GM12878 (cell line): ENCODE data around the gene DNAH17. TPM values are rescaled to one million over a fixed set of nuclear protein-coding genes. Genes with fewer than 3 reads are reported as not detected.

ENCODE experiments used
- ATAC-seq: fragments of 200-7000 bp; cut with Tn5 transposase; 3 replicates; pipeline ENCODE4 v1.9.1; 2020; ENCODE audit warnings: mild to moderate bottlenecking, moderate library complexity
- BruUV-seq: library from RNA; stranded (reverse); fragments of 400-500 nt; replicated peaks from 2 replicates; lab custom pipeline; 2021; lab: Mats Ljungman, UMichigan
- CTCF ChIA-PET: fragments of 300-600 bp; sonication (Branson Sonifier 250); formaldehyde crosslinking; extraction: SDS; loops from one replicate; lab custom pipeline; 2021; ENCODE audit warnings: inconsistent platforms; lab: Yijun Ruan, JAX
- POLR2A ChIA-PET: fragments of 350-600 bp; formaldehyde crosslinking; extraction: SDS; loops from one replicate; lab custom pipeline; 2021; ENCODE audit warnings: inconsistent platforms; lab: Charles Lee
- RAD21 ChIA-PET: fragments of 300-600 bp; sonication (Branson Sonifier 250); formaldehyde crosslinking; loops from one replicate; lab custom pipeline; 2023; ENCODE audit warnings: antibody characterized with exemption; ENCODE audit not compliant: unreplicated experiment; lab: Charles Lee
- SMC1A ChIA-PET: fragments of 300-600 bp; sonication (Branson Sonifier 250); formaldehyde crosslinking; loops from one replicate; lab custom pipeline; 2023; ENCODE audit not compliant: unreplicated experiment, uncharacterized antibody; lab: Charles Lee
- DNase-seq: peaks from one replicate; pipeline ENCODE4 v3.0.0-alpha.2; 2011; ENCODE audit warnings: low read depth, low spot score
- FAIRE-seq: peaks from 3 replicates; lab custom pipeline; 2011; peaks lifted over from hg19 to GRCh38; lab: Jason Lieb, UNC
- H2AFZ ChIP-seq: 2 replicates; pipeline ENCODE4 v1.6.0; 2011; ENCODE audit warnings: low read depth, low read length, control low read depth; ENCODE audit not compliant: control insufficient read depth
- H3K27ac ChIP-seq: 2 replicates; pipeline ENCODE4 v1.5.1; 2011; ENCODE audit warnings: control low read depth; ENCODE audit not compliant: control insufficient read depth, insufficient read depth
- H3K27me3 ChIP-seq, 2 experiments: replicated peaks in 1 of 2; 2 replicates each; pipeline versions ENCODE4 v1.6.0 to v1.6.1; 2011; ENCODE audit warnings: low read length in 1 of 2; ENCODE audit not compliant: control insufficient read depth in 2 of 2, insufficient read depth in 2 of 2
- H3K36me3 ChIP-seq, 2 experiments: 2 replicates each; pipeline ENCODE4 v1.5.1; 2011; ENCODE audit warnings: low read length in 1 of 2; ENCODE audit not compliant: control insufficient read depth in 2 of 2, insufficient read depth in 2 of 2
- H3K4me1 ChIP-seq: 2 replicates; pipeline ENCODE4 v1.6.1; 2011; ENCODE audit warnings: mild to moderate bottlenecking, low read length, moderate library complexity, mixed read lengths; ENCODE audit not compliant: control insufficient read depth, insufficient read depth
- H3K4me2 ChIP-seq: 2 replicates; pipeline ENCODE4 v1.6.0; 2011; ENCODE audit warnings: control low read depth; ENCODE audit not compliant: control insufficient read depth, insufficient read depth
- H3K4me3 ChIP-seq: fragments of 200-600 bp; sonication (generic); 2 replicates; pipeline ENCODE4 v1.5.1; 2016
- H3K79me2 ChIP-seq: 2 replicates; pipeline ENCODE4 v1.6.0; 2011; ENCODE audit warnings: low read length; ENCODE audit not compliant: control insufficient read depth, insufficient read depth
- H3K9ac ChIP-seq: 2 replicates; pipeline ENCODE4 v1.8.0; 2011; ENCODE audit warnings: low read length, control low read depth, mixed read lengths; ENCODE audit not compliant: control insufficient read depth, insufficient read depth
- H3K9me3 ChIP-seq: replicated peaks from 3 replicates; pipeline ENCODE4 v1.5.1; 2011; ENCODE audit warnings: mild to moderate bottlenecking, low read length; ENCODE audit not compliant: control insufficient read depth, insufficient read depth
- H4K20me1 ChIP-seq: 2 replicates; pipeline ENCODE4 v1.6.0; 2011; ENCODE audit not compliant: control insufficient read depth, insufficient read depth
- ASH2L ChIP-seq: fragments of 300-600, 200-600 bp; sonication (generic); IDR thresholded peaks from 2 replicates; pipeline ENCODE4 v1.6.1; 2017; ENCODE audit warnings: low read depth, mild to moderate bottlenecking, borderline replicate concordance
- CTCF ChIP-seq, 3 experiments: IDR thresholded peaks in 2 of 3; conservative IDR thresholded peaks in 1 of 3; 2 replicates each; pipeline ENCODE4 v1.5.1; 2011; ENCODE audit warnings: low read depth in 3 of 3, low read length in 3 of 3, mild to moderate bottlenecking in 3 of 3, control low read depth in 2 of 3, moderate library complexity in 2 of 3, inconsistent platforms in 1 of 3, mixed read lengths in 1 of 3; ENCODE audit not compliant: control insufficient read depth in 2 of 3, insufficient read depth in 1 of 3; ENCODE audit errors: extremely low read depth in 1 of 3
- MAX ChIP-seq: IDR thresholded peaks from 2 replicates; pipeline ENCODE4 v1.6.1; 2012; ENCODE audit warnings: low read depth, low read length, improper control_type of control experiment
- NBN ChIP-seq: fragments of 450-650 bp; IDR thresholded peaks from 2 replicates; pipeline ENCODE4 v1.6.1; 2016
- NFYA ChIP-seq: IDR thresholded peaks from 2 replicates; pipeline ENCODE4 v1.6.1; 2011; ENCODE audit warnings: low read depth, mild to moderate bottlenecking, low read length, improper control_type of control experiment, borderline replicate concordance
- SPI1 ChIP-seq: IDR thresholded peaks from 2 replicates; pipeline ENCODE4 v1.6.1; 2011; ENCODE audit warnings: low read depth, mild to moderate bottlenecking, low read length, moderate library complexity, borderline replicate concordance; ENCODE audit not compliant: insufficient read depth
- USF2 ChIP-seq: IDR thresholded peaks from 2 replicates; pipeline ENCODE4 v1.6.1; 2011; ENCODE audit warnings: low read depth, low read length, improper control_type of control experiment, borderline replicate concordance
- ZBTB33 ChIP-seq: fragments of 450-650 bp; IDR thresholded peaks from 2 replicates; pipeline ENCODE4 v1.6.1; 2017; ENCODE audit warnings: mild to moderate bottlenecking
- WGBS: methylation state at CpG from one replicate; pipeline ENCODE4 v1.1.6; 2016; ENCODE audit warnings: low lambda C conversion rate; ENCODE audit not compliant: insufficient replicate concordance, insufficient coverage; ENCODE audit errors: missing lambda C conversion rate; 5-methylcytosine and 5-hydroxymethylcytosine counted together
- in situ Hi-C: fragments of 300-500 bp; cut with MboI; formaldehyde crosslinking; loops from 9 replicates; pipeline ENCODE4 v1.14.3; 2018; ENCODE audit warnings: mixed read lengths
- intact Hi-C: fragments of 100-400 bp; cut with micrococcal nuclease; formaldehyde crosslinking; loops from one replicate; pipeline ENCODE4 v1.14.2; 2022; ENCODE audit not compliant: unreplicated experiment
- polyA plus RNA-seq, 11 experiments: library from polyadenylated mRNA; depleted of rRNA in 4 of 11; unstranded in 6 of 11; stranded (reverse) in 5 of 11; fragments of >200 nt; fragmentation: Nextera tagmentation in 4 of 11; fragmentation: Illumina TruSeq in 1 of 11; extraction: Ambion mirVana in 4 of 11; extraction: Trizol in 1 of 11; gene quantifications; 1 replicate in 1 of 11; 2 replicates in 10 of 11; pipeline versions ENCODE4 v1.2.1 to v1.2.3, GENCODE V29; 2011 to 2016; ENCODE audit warnings: inconsistent platforms in 2 of 11, missing spikeins in 2 of 11, low read depth in 1 of 11
- total RNA-seq, 4 experiments: library from RNA; depleted of rRNA in 3 of 4; stranded (reverse); fragments of >200 nt in 3 of 4; fragmentation: Illumina TruSeq in 1 of 4; extraction: Trizol in 1 of 4; gene quantifications; 2 replicates each; pipeline versions ENCODE4 v1.2.1 to v1.2.3, GENCODE V29; 2013 to 2021

Gene DNAH17
- total and polyA plus RNA-seq, 10 of the 15 experiments (the other 5 are each of a cell fraction or from before 2014, with no cell fraction given) = 0.16 to 2.9 (median 0.56) TPM

GRCh38 chr17:78469443-78469842 lies 107.8 kb downstream of the DNAH17 start (continued):
- TF ChIP-seq MAX (no peak), ZBTB33 (no peak), NBN (no peak)

- H3K4me2 ChIP-seq = no peak overlapping the region
- 35% methylated on average over 12 of the region's 12 CpGs for WGBS
- H3K27ac ChIP-seq = no peak overlapping the region
- TF ChIP-seq NFYA (no peak), USF2 (no peak), CTCF (IDR thresholded peaks at IDR 0.05 in 2 of 3, conservative IDR thresholded peaks at IDR 0.05 in 1 of 3; ENCODE audit: control insufficient read depth in 2 of 3, extremely low read depth in 1 of 3, insufficient read depth in 1 of 3, low read depth in 3 of 3, low read length in 3 of 3) (no peak), SPI1 (no peak), ASH2L (no peak)
- no peaks in the 10 kb centered on the region for H4K20me1 ChIP-seq
- no peaks in the 10 kb centered on the region for H3K36me3 ChIP-seq
- POLR2A ChIA-PET = no interaction called here
- no peak overlapping the region for H3K4me3 ChIP-seq
- ATAC-seq (no peak), FAIRE-seq (no peak), DNase-seq (no peak)
- intact Hi-C loops (no loop called here), in situ Hi-C loops (no loop called here)
- CTCF ChIA-PET = no interaction called here
- peaks cover 17% of the 10 kb centered on the region for H3K4me1 ChIP-seq
- RAD21 ChIA-PET = no interaction called here
- SMC1A ChIA-PET = no interaction called here
- H2AFZ ChIP-seq = no peak overlapping the region
- no TSS peak for BruUV-seq
- peaks cover 2% of the 10 kb centered on the region for H3K79me2 ChIP-seq
- H3K27me3 ChIP-seq = no peaks in the 10 kb centered on the region
- peaks cover 4% of the 10 kb centered on the region; the same call in 2 of the 3 replicates for H3K9me3 ChIP-seq
- no peak overlapping the region for H3K9ac ChIP-seq
Observed at GRCh38 chr17:78468366-78468765, 108.8 kb downstream of the DNAH17 start.
